Left renal cortex interstitium (tissue), 4 donors: ENCODE results near the gene PASK. TPM values are rescaled to one million over a fixed set of nuclear protein-coding genes. Genes with fewer than 3 reads are reported as not detected.
"Not testable (repeated sequence)": the region's sequence is repeated elsewhere in the genome, so short reads cannot be mapped to it uniquely, and the experiment has no call there.

Experiments
- DNase-seq, 4 donors: peaks; one replicate each; pipeline ENCODE4 v3.0.0-alpha.2; 2013; ENCODE audit warnings: low read depth in 4 of 4, low spot score in 2 of 4, missing footprints in 1 of 4
- polyA plus RNA-seq, 4 donors: library from polyadenylated mRNA; unstranded; fragments of 120-200 nt; gene quantifications; one replicate each; pipeline ENCODE4 v1.2.1, GENCODE V29; 2013; ENCODE audit not compliant: insufficient read length in 4 of 4

PASK gene
- polyA plus RNA-seq, 4 donors = 10.3 to 26.7 (median 17.3) TPM

GRCh38 chr2:241109210-241110088, 39.8 kb downstream of the PASK start:
- no peak for DNase-seq

DNA sequence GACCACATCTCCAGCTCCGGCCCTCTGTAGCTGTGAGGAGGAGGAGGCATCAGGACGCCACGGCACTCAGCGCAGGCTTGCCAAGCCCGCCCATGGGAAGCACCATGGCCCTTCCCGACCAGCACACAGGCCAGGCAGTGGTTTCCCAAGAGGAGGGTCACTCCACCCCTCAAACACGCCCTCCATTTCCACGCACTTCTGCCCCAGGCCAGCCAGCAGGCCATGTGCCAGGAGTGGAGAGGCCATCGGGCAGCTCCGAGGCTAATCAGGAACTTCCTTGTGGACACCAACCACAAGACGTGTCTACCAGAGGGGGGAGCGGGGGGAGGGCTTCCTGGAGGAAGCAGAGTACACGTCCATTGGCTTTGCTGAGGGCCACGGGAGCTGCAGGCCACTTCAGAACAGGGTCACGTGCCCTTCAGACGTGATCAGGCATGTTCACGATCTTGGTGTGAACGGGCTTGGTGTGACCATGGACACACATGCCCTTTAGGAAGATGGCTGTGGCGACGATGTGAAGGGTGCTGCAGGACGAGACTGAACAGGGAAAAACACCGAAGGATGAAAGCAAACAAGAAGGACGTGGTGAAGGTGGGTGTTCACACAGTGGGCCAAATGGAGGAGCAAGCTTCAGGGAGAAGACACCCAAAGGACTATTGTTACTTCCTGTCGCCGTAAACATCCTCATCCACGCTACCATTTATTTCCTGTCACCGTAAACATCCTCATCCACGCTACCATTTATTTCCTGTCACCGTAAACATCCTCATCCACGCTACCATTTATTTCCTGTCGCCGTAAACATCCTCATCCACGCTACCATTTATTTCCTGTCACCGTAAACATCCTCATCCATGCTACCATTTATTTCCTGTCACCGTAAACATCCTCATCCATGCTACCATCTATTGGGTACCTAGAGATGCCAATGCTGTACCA, 40.7 kb downstream of the PASK start:
- no peak for DNase-seq

DNA sequence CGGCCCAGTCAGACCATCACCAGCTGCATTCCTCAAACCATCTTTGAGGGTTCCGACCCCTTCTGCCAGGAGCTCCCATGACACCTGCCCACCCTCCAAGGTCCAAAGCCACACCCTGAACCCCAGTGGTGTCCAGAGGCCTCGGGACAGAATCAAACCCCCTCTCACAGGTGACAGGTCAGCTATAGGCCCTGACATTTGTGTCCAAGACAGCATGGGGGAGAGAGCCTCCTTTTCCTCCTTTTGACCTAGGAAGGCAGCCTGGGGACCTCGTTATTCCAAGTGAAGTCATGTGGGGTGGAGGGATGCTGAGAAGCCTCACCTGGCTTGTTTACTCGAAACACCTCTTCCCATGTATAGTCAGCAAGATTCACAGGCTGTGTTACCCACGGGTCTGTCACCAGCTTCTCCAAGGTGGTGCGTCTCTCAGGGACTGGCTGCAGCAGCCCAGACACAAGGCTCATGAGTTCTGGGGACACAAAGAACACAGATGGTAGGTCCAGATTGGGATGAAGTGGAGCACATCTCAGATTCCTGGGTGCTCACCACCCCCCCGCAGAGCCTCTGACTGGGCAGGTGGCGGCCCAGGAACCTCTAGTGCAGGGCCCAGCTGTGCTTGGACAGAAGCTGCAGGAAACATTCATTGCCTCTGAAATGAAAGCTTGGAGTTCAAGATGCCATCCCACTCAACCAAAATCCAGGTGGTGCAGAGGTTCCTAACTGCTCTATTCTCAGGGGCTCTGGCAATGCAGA, 42.1 kb downstream of the PASK start:
- no peak for DNase-seq

- no peak for DNase-seq
Observed at GRCh38 chr2:241105641-241106040, 43.6 kb downstream of the PASK start.

GRCh38 chr2:241104611-241105010, 44.7 kb downstream of the PASK start:
- DNase-seq = not testable (repeated sequence)

DNA sequence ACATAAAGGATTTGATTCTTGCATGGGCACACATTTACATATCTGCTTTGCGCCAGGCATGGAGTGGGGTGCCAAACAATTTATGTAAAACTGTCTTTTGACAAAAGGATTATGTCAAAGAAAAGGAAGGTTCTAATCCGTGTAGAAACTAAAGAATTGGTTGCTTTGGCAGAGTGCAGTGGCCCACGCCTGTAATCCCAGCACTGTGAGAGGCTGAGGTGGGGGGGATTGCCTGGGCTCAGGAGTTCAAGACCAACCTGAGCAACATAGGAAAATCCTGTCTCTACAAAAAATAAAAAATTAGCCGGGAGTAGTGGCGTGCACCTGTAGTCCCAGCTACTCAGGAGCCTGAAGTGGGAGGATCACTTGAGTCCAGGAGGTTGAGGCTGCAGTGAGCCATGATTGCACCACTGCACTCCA, 46.1 kb downstream of the PASK start:
- DNase-seq = no peak

GRCh38 chr2:241102239-241102803, 47.0 kb downstream of the PASK start, which contains the start of gene MTERF4:
Gene MTERF4 (minus strand): TSS chr2:241102287. CDS start chr2:241102273, 14 bp downstream.
- DNase-seq = peak; percentile 59 to 77 (median 73)

- no peak for DNase-seq
Observed at GRCh38 chr2:241099246-241099645, 50.0 kb downstream of the PASK start.

- no peak for DNase-seq
Observed at GRCh38 chr2:241096979-241097378, 52.3 kb downstream of the PASK start.

GRCh38 chr2:241095594-241096290, 53.5 kb downstream of the PASK start:
- no peak for DNase-seq

DNA sequence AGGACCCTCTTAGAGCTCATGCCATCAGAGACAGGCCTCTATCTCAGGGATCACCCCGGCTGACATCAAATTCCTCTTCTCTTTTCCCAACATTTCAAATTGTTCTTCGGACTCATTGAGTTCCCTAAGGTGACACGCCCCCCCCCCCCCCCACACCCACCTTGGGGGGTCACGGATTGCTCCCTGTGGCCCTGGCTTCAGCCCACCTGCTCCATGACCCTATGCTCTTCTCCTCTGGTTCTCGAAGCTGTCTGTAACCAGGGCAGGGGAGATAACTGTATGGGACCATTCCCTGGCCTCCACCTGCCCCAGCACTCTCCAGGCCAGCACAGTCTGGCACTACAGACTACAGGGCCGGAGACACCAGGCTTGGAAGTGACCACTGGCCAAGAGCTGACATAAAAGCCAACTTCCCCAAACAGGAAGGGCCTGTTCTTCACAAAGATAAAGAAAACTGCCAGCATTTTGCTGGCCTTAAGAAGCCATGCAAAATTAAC, 54.3 kb downstream of the PASK start:
- DNase-seq = no peak

DNA sequence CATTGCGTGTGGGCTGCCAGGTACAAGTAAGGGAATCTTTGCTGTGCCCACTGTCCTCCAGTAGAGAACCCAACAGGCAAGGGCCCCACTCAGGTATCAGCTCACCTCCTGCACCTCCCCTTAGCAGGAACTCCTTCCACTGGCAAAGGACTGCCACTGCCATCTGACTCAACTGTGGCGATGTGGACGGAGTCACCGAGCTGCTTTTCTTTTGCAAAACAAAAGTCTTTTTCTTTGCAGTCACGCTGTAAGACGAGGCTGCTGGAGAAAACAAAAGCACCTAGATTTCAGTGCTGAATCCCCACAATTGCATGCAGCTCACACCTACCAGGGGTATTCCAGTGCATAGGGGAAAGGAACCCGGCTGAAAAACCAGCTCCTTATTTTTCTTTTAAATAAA, 55.1 kb downstream of the PASK start:
- DNase-seq = no peak

GRCh38 chr2:241093133-241093781, 56.0 kb downstream of the PASK start:
- DNase-seq = not testable (repeated sequence)

DNA sequence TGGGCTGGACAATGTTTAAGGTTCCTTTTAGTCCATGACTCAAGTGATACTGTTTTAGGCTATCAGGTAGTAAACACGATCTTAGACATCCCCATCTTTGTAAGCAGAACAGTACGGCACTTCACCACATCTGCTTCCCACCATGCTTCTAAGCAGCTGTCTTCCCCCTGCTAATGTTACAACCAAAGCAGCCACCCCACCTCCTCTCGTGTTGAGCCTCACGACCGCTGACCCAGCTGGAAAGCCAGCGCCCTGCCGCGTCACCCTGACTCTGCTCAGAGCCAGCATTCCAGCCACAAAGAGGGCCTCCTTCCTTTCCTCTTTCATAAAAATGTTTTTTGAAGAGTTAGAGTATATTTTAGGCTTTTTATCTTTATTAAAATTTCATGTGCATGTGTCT, 56.6 kb downstream of the PASK start:
- DNase-seq = no peak

DNA sequence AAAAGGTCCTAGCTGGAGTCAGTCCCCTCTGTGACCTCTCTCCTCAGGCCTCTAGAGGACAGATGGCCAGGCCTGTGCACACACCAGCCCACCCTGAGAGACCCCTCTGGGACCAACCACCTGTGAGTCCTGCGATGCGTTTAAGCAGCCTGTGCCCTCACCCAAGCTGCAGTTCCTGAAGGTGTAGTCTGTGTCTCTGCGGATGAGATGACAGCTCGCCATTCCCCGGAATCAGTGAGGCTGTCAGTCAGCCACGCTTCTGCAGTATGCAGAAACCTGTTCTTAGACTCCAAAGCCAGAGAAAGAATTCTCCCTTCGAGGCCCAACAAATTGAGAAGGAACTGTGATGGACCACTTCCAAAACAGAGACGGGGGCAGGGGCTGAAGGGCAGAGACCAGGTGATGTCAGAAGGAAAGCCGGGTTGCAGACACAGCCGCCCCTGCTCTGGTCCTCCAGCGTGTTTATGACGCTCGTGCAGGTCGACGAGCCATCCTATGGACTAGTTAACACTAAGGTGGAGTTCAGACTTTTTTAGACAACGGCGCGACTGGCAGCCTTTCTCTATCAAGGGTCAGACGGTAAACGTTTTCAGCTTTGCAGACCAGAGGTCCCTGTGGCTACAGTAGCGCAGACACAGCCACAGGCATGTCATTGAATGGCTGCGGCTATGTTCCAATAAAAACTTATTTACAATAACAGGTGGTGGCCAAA, 57.4 kb downstream of the PASK start:
- DNase-seq = no peak

DNA sequence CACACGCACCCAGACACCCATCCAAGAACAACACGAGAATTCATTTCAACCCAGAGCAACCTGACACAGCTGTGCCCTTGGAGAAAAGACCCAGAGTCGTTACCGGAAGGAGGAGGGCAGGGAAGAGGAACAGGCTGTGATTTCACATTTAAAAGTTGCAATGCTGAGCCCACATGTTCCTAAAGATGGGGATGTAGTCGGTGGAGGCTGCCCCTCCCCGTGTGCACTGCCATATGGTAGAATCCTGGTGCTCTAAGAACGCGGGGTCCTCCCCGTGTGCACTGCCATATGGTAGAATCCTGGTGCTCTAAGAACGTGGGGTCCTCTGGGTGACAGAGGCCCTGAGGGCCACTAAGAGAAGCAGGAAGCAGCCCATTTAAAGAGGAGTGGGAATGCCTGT, 58.1 kb downstream of the PASK start:
- DNase-seq = no peak

GRCh38 chr2:241088791-241089732, 60.2 kb downstream of the PASK start:
- DNase-seq = no peak
